Suprapubic skin (tissue), 3 donors: ENCODE data around the gene P2RX2.

Experiments
- CTCF ChIP-seq, 2 donors: fragments of 200-600 bp in 1 of 2; fragments of 450-650 bp in 1 of 2; sonication (generic) in 1 of 2; IDR thresholded peaks; one replicate each; pipeline ENCODE4 v1.5.1; 2016 to 2019; ENCODE audit warnings: antibody characterized with exemption in 2 of 2, mild to moderate bottlenecking in 1 of 2, moderate library complexity in 1 of 2
- POLR2AphosphoS5 ChIP-seq, 3 donors: sonication (generic); formaldehyde crosslinking; IDR thresholded peaks; one replicate each; pipeline ENCODE4 v1.6.1; 2017; ENCODE audit warnings: antibody characterized with exemption in 3 of 3

DNA sequence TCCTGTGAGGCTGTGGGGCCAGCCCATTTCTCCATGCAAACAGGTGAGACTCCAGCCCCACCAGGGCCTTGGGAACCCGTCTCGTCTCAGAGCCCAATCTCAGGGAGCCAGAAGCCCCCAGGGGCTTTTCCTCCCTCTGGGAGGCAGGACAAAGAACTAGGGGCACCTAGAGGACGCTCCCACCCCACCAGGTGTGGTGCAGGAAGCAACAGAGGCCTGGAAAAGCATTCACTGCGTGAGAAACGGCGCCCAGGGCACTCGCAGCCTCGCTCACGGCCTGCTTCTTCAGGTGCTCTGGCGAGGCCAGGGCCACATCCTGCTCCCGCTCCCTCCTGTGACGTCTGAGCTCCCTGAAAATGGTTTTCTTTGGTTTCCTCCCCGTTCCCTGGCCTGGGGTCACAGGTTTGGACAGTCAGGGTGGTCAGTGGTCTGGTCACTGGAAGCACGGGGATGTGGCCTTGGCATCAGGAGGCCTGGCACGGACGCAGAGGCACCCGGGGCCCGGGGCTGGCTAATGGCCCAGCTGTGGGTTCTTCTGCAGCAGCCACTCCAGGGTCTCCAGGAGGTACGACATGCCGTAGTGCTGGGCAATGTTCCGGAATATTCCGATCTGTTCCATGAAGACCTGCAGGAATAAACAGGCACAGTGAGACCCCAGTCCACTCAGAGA, 5.7 kb downstream of the P2RX2 start:
- TF ChIP-seq CTCF (IDR thresholded peaks at IDR 0.05) (no peak), POLR2AphosphoS5 (IDR thresholded peaks at IDR 0.05) (no peak)
